ENCODE data around the gene HRG. TPM values are rescaled to one million over a fixed set of nuclear protein-coding genes. Genes with fewer than 3 reads are reported as not detected.

HRG gene
- polyA plus RNA-seq, 1 donor from 2014 or later = not detected

DNA sequence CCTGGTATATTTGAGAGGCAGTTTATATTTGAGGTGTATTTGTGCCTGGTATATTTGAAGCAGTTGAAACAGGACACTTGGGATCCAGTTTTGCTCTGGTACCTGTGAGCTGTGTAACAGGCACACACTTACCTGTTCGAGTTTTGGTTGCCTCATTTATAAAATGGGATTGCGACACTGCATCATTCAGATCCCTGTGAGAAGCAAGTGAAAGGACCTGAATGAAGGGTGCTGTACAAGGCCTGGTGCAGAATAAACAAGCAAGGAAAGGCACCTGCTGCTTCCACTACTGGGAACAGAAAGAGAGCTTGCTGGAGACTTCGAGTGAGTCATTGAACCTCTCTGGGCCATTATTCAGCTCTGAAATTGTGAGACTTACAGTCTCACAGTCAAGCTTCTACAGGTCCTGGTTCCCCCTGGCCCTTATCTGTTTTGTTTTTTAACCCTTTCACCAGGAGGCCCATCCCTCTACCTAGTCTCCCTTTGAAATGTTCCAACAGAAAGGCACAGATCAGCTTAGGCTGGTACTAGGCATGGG is 14.1 kb upstream of the HRG start:
- no peaks in the 10 kb centered on the region for H3K9me2 ChIP-seq (ENCODE audit: insufficient read depth, low read length)
- H3K9ac ChIP-seq (ENCODE audit: low read length) = no peak overlapping the region
- no peaks in the 10 kb centered on the region for H4K20me1 ChIP-seq (ENCODE audit: insufficient read depth)
- H3K4me3 ChIP-seq (ENCODE audit: low read length) = no peak overlapping the region
- no peaks in the 10 kb centered on the region for H3K36me3 ChIP-seq (ENCODE audit: insufficient read depth, low read length)
- H3K27me3 ChIP-seq (ENCODE audit: insufficient read depth, low read depth, low read length) = no peaks in the 10 kb centered on the region
- H3K4me2 ChIP-seq (ENCODE audit: low read length) = no peak overlapping the region
- no peak overlapping the region for H2AFZ ChIP-seq (ENCODE audit: low read depth, low read length)
- H3K9me3 ChIP-seq (ENCODE audit: low read length) = no peaks in the 10 kb centered on the region
- no peak overlapping the region for H3K27ac ChIP-seq (ENCODE audit: low read length)
- H3K79me2 ChIP-seq (replicated peaks; ENCODE audit: insufficient read depth, low read length) = no peaks in the 10 kb centered on the region
- TF ChIP-seq EP300 (conservative IDR thresholded peaks at IDR 0.05; ENCODE audit: poor library complexity, severe bottlenecking) (no peak), SMC3 (conservative IDR thresholded peaks at IDR 0.05; ENCODE audit: poor library complexity) (no peak), POLR2AphosphoS5 (IDR thresholded peaks at IDR 0.05) (no peak), RAD21 (conservative IDR thresholded peaks at IDR 0.05) (no peak), MXI1 (conservative IDR thresholded peaks at IDR 0.05; ENCODE audit: poor library complexity, severe bottlenecking) (no peak), TAF1 (IDR thresholded peaks at IDR 0.05; ENCODE audit: low read depth) (no peak), EZH2 (IDR thresholded peaks at IDR 0.05; ENCODE audit: borderline replicate concordance, insufficient read depth, low read length, poor library complexity, severe bottlenecking) (no peak)
- TF ChIP-seq, protein P1, sequence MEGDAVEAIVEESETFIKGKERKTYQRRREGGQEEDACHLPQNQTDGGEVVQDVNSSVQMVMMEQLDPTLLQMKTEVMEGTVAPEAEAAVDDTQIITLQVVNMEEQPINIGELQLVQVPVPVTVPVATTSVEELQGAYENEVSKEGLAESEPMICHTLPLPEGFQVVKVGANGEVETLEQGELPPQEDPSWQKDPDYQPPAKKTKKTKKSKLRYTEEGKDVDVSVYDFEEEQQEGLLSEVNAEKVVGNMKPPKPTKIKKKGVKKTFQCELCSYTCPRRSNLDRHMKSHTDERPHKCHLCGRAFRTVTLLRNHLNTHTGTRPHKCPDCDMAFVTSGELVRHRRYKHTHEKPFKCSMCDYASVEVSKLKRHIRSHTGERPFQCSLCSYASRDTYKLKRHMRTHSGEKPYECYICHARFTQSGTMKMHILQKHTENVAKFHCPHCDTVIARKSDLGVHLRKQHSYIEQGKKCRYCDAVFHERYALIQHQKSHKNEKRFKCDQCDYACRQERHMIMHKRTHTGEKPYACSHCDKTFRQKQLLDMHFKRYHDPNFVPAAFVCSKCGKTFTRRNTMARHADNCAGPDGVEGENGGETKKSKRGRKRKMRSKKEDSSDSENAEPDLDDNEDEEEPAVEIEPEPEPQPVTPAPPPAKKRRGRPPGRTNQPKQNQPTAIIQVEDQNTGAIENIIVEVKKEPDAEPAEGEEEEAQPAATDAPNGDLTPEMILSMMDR (IDR thresholded peaks at IDR 0.05; ENCODE audit: poor library complexity, severe bottlenecking) = no peak
- TF ChIP-seq, protein P2, sequence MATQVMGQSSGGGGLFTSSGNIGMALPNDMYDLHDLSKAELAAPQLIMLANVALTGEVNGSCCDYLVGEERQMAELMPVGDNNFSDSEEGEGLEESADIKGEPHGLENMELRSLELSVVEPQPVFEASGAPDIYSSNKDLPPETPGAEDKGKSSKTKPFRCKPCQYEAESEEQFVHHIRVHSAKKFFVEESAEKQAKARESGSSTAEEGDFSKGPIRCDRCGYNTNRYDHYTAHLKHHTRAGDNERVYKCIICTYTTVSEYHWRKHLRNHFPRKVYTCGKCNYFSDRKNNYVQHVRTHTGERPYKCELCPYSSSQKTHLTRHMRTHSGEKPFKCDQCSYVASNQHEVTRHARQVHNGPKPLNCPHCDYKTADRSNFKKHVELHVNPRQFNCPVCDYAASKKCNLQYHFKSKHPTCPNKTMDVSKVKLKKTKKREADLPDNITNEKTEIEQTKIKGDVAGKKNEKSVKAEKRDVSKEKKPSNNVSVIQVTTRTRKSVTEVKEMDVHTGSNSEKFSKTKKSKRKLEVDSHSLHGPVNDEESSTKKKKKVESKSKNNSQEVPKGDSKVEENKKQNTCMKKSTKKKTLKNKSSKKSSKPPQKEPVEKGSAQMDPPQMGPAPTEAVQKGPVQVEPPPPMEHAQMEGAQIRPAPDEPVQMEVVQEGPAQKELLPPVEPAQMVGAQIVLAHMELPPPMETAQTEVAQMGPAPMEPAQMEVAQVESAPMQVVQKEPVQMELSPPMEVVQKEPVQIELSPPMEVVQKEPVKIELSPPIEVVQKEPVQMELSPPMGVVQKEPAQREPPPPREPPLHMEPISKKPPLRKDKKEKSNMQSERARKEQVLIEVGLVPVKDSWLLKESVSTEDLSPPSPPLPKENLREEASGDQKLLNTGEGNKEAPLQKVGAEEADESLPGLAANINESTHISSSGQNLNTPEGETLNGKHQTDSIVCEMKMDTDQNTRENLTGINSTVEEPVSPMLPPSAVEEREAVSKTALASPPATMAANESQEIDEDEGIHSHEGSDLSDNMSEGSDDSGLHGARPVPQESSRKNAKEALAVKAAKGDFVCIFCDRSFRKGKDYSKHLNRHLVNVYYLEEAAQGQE (IDR thresholded peaks at IDR 0.05; ENCODE audit: borderline replicate concordance) = no peak
- H3F3A ChIP-seq (ENCODE audit: insufficient read depth, low read length, poor library complexity, severe bottlenecking) = no peaks in the 10 kb centered on the region

DNA sequence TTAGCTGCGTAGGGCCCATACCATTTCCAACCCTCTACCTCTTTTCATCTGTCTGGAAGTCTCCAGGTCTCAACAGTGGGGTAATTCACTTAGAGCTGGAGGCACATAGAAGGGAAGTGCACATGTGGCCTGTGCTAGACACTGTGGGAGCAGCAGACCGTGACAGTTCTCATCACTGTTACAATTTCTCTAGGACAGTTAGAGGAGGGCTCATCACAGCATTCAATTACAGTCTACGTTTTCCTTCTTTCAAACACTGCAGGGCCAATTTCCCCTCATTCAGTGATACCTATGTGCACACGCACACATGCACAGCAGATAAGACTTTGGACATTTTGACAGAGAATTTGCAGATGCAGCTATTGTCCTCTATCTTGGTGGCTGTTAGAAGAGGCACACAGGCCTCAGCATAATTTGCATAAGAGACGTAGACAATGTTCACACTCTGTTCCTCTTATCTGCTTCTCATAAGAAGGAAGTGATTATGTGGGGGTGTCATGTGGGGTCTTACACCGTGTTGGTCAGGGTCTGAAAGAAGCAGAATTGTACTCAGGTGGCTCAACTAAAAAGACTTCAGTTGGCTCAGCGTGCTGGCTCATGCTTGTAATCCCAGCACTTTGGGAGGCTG is 12.6 kb upstream of the HRG start:
- H3K27me3 ChIP-seq (ENCODE audit: insufficient read depth, low read depth, low read length) = no peaks in the 10 kb centered on the region
- no peaks in the 10 kb centered on the region for H3K9me2 ChIP-seq (ENCODE audit: insufficient read depth, low read length)
- no peak overlapping the region for H3K4me2 ChIP-seq (ENCODE audit: low read length)
- H3K9ac ChIP-seq (ENCODE audit: low read length) = no peak overlapping the region
- no peak overlapping the region for H2AFZ ChIP-seq (ENCODE audit: low read depth, low read length)
- peak overlapping the region; percentile 49 for H3K27ac ChIP-seq (ENCODE audit: low read length)
- no peaks in the 10 kb centered on the region for H3F3A ChIP-seq (ENCODE audit: insufficient read depth, low read length, poor library complexity, severe bottlenecking)
- TF ChIP-seq POLR2AphosphoS5 (IDR thresholded peaks at IDR 0.05) = peak; percentile 67
- TF ChIP-seq, protein P1 (IDR thresholded peaks at IDR 0.05; ENCODE audit: poor library complexity, severe bottlenecking) = no peak
- TF ChIP-seq SMC3 (conservative IDR thresholded peaks at IDR 0.05; ENCODE audit: poor library complexity) = no peak
- no peak for TF ChIP-seq RAD21 (conservative IDR thresholded peaks at IDR 0.05)
- no peak for TF ChIP-seq MXI1 (conservative IDR thresholded peaks at IDR 0.05; ENCODE audit: poor library complexity, severe bottlenecking)
- TF ChIP-seq, protein P2 (IDR thresholded peaks at IDR 0.05; ENCODE audit: borderline replicate concordance) = no peak
- no peak for TF ChIP-seq EZH2 (IDR thresholded peaks at IDR 0.05; ENCODE audit: borderline replicate concordance, insufficient read depth, low read length, poor library complexity, severe bottlenecking)
- TF ChIP-seq TAF1 (IDR thresholded peaks at IDR 0.05; ENCODE audit: low read depth) = no peak
- TF ChIP-seq EP300 (conservative IDR thresholded peaks at IDR 0.05; ENCODE audit: poor library complexity, severe bottlenecking) = peak; percentile 52
- H3K79me2 ChIP-seq (replicated peaks; ENCODE audit: insufficient read depth, low read length) = no peaks in the 10 kb centered on the region
- no peak overlapping the region for H3K4me3 ChIP-seq (ENCODE audit: low read length)
- no peaks in the 10 kb centered on the region for H3K9me3 ChIP-seq (ENCODE audit: low read length)
- H3K36me3 ChIP-seq (ENCODE audit: insufficient read depth, low read length) = no peaks in the 10 kb centered on the region
- no peaks in the 10 kb centered on the region for H4K20me1 ChIP-seq (ENCODE audit: insufficient read depth)
